Activated CD8-positive, alpha-beta T cell treated with anti-CD3 and anti-CD28 coated beads for 36 hours (primary cell): ENCODE measurements around the gene RNPEP. TPM values are rescaled to one million over a fixed set of nuclear protein-coding genes. Genes with fewer than 3 reads are reported as not detected.

Experiments used
- ATAC-seq: fragments of 200-7000 bp; cut with Tn5 transposase; one replicate; pipeline ENCODE4 v1.10.0; 2021; ENCODE audit warnings: mild to moderate bottlenecking, moderate library complexity
- CTCF ChIA-PET: fragments of 350-600 bp; sonication (Branson Sonifier 250); formaldehyde crosslinking; loops from one replicate; lab custom pipeline; 2021; ENCODE audit warnings: antibody characterized with exemption; lab: Charles Lee
- POLR2A ChIA-PET: fragments of 350-600 bp; sonication (Branson Sonifier 250); formaldehyde crosslinking; loops from one replicate; lab custom pipeline; 2021; ENCODE audit warnings: antibody characterized with exemption; lab: Charles Lee
- DNase-seq: peaks from one replicate; pipeline ENCODE4 v3.0.0-alpha.2; 2020
- H3K27ac Mint-ChIP-seq: one replicate; pipeline ENCODE4 v1.8.0; 2021; ENCODE audit warnings: mild to moderate bottlenecking, mixed read lengths
- H3K27me3 Mint-ChIP-seq: one replicate; pipeline ENCODE4 v1.8.0; 2021; ENCODE audit warnings: mixed read lengths
- H3K36me3 Mint-ChIP-seq: one replicate; pipeline ENCODE4 v1.8.0; 2021; ENCODE audit warnings: low read depth, mixed read lengths
- H3K4me1 Mint-ChIP-seq: one replicate; pipeline ENCODE4 v1.8.0; 2021; ENCODE audit warnings: low read depth, mixed read lengths
- H3K4me3 Mint-ChIP-seq: one replicate; pipeline ENCODE4 v1.8.0; 2021; ENCODE audit warnings: mild to moderate bottlenecking, moderate library complexity, mixed read lengths
- H3K9me3 Mint-ChIP-seq: one replicate; pipeline ENCODE4 v1.8.0; 2021; ENCODE audit warnings: mixed read lengths
- intact Hi-C: fragments of 100-400 bp; cut with micrococcal nuclease; formaldehyde crosslinking; loops from one replicate; pipeline ENCODE4 v1.10.0; 2022
- total RNA-seq, 2 experiments: library from RNA; stranded (reverse); gene quantifications; one replicate each; pipeline ENCODE4 v1.2.3, GENCODE V29; 2021
- TF ChIP-seq, protein P1 (sequence below): fragments of 200-600 bp; IDR thresholded peaks from one replicate; pipeline ENCODE4 v1.8.0; 2022; ENCODE audit warnings: antibody characterized with exemption, mild to moderate bottlenecking

The RNPEP gene
- total RNA-seq, 2 experiments from 2014 or later, result 37.8 to 39.5 TPM

DNA sequence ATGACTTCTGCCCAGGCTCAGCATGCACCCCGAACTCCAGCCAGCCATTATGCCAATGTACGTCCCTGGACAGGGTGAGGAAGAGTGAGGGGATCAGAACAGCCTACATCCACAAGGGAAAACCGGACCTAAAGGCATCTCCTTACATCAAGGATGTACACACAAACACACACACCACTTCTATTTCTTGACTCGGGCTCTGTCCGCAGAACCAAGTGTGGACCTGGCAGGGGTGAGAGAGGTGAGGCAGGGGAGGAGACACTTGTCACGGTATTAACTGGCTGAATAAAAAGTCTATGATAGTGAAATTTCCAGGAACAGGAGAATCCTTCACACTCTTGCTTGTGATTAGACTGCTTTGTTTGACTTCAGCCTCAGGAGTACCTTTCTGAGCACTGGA lies 38.4 kb upstream of the RNPEP start:
- intact Hi-C loops, result no loop called here
- ATAC-seq (no peak), DNase-seq (no peak)
- H3K27me3 Mint-ChIP-seq, result peaks cover 49% of the 10 kb centered on the region
- ChIA-PET POLR2A (interaction anchor here (0.6 kb wide), 1 partner anchor 100 kb away, joined by 3 read pairs; no protein-coding TSS in a partner anchor), CTCF (interaction anchor here (1.4 to 4.4 kb wide), 2 partner anchors 48 to 57 kb away, joined by 4 to 17 read pairs; no protein-coding TSS in a partner anchor)
- H3K36me3 Mint-ChIP-seq, result no peaks in the 10 kb centered on the region
- no peak overlapping the region for H3K27ac Mint-ChIP-seq
- TF ChIP-seq, protein P1, sequence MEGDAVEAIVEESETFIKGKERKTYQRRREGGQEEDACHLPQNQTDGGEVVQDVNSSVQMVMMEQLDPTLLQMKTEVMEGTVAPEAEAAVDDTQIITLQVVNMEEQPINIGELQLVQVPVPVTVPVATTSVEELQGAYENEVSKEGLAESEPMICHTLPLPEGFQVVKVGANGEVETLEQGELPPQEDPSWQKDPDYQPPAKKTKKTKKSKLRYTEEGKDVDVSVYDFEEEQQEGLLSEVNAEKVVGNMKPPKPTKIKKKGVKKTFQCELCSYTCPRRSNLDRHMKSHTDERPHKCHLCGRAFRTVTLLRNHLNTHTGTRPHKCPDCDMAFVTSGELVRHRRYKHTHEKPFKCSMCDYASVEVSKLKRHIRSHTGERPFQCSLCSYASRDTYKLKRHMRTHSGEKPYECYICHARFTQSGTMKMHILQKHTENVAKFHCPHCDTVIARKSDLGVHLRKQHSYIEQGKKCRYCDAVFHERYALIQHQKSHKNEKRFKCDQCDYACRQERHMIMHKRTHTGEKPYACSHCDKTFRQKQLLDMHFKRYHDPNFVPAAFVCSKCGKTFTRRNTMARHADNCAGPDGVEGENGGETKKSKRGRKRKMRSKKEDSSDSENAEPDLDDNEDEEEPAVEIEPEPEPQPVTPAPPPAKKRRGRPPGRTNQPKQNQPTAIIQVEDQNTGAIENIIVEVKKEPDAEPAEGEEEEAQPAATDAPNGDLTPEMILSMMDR, result no peak
- H3K4me1 Mint-ChIP-seq, result peaks cover 4% of the 10 kb centered on the region
- no peak overlapping the region for H3K4me3 Mint-ChIP-seq
- H3K9me3 Mint-ChIP-seq, result no peaks in the 10 kb centered on the region

DNA sequence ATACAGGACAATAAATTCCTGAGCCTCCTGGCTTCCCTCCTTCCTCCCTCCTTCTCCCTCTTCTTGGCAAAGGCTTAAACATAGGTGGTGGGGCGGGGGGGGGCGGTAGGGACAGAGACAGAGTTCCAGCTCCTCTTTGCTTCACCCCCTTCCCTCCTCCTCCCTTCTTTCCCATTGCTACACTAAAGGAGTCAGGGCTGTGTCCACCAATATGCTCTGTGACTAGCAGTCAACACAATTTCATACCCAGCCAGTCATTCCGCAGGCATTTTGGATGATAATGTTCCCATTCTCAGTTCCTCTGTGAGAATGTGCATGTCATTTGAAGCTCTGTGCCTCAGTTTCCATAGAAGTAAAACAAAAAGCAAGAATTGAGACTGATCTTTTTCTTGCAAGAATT lies 37.8 kb upstream of the RNPEP start:
- no peaks in the 10 kb centered on the region for H3K36me3 Mint-ChIP-seq
- H3K4me3 Mint-ChIP-seq, result no peak overlapping the region
- no peak for ATAC-seq
- intact Hi-C loops, result no loop called here
- DNase-seq, result no peak
- ChIA-PET CTCF (interaction anchor here (1.0 to 4.4 kb wide), 9 partner anchors 9 to 52 kb away, joined by 3 to 24 read pairs (median 4); partner anchors contain the start of gene TIMM17A), POLR2A (no interaction called here)
- H3K4me1 Mint-ChIP-seq, result peaks cover 4% of the 10 kb centered on the region
- H3K9me3 Mint-ChIP-seq, result no peaks in the 10 kb centered on the region
- TF ChIP-seq, protein P1, result no peak
- H3K27ac Mint-ChIP-seq, result no peak overlapping the region
- peaks cover 49% of the 10 kb centered on the region for H3K27me3 Mint-ChIP-seq

DNA sequence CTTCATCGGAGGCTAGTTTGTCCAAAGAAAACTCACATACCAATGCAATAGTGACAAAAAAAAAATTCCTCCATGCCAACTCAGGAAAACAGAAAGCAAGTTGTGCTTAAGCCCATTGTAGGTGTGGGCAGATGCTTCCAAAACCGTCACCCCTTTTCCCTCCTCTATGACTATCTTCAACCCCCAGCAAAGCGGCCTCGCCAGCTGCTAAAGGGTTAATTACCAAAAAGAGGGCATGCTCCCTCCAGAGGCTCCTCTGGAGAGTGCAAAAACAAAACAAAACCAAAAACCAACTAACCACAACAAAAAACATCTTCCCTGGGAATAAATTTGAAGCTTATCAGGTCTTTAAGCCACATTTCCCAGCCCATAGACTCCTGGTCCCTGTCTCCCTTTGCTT lies 37.3 kb upstream of the RNPEP start:
- intact Hi-C loops, result no loop called here
- H3K4me1 Mint-ChIP-seq, result peaks cover 4% of the 10 kb centered on the region
- ATAC-seq (peak; percentile 39), DNase-seq (no peak)
- no peak overlapping the region for H3K27ac Mint-ChIP-seq
- TF ChIP-seq, protein P1, result peak; percentile 36
- H3K36me3 Mint-ChIP-seq, result no peaks in the 10 kb centered on the region
- peaks cover 49% of the 10 kb centered on the region for H3K27me3 Mint-ChIP-seq
- ChIA-PET CTCF (interaction anchor here (0.9 to 2.8 kb wide), 11 partner anchors 8 to 62 kb away, joined by 3 to 24 read pairs (median 4); partner anchors contain the start of gene TIMM17A), POLR2A (interaction anchor here (1.9 kb wide), 1 partner anchor 10 kb away, joined by 10 read pairs; the partner anchor contains the start of gene TIMM17A)
- H3K9me3 Mint-ChIP-seq, result no peaks in the 10 kb centered on the region
- H3K4me3 Mint-ChIP-seq, result no peak overlapping the region

DNA sequence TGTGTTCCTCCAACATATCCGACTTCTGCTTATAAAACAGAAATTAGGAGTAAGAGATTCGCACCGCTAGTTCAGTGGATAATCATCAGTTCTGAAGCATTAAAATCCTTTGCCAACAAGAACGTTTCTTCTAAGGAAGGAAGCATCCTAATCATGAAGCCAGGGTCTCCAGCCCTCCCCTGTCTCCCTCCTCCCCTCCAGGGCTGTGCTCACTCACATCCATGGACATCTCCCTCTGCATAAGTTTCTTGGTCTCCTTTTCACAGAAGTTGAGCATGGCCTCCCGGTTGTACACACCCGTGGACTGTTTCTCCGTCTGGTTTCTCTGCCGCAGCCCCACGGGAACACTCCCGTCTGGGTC lies 36.6 kb upstream of the RNPEP start:
- intact Hi-C loops, result no loop called here
- H3K27me3 Mint-ChIP-seq, result peaks cover 49% of the 10 kb centered on the region
- H3K27ac Mint-ChIP-seq, result no peak overlapping the region
- H3K4me1 Mint-ChIP-seq, result peaks cover 4% of the 10 kb centered on the region
- H3K36me3 Mint-ChIP-seq, result no peaks in the 10 kb centered on the region
- no peak overlapping the region for H3K4me3 Mint-ChIP-seq
- ChIA-PET POLR2A (interaction anchor here (0.6 to 1.9 kb wide), 3 partner anchors 10 to 200 kb away, joined by 3 to 10 read pairs (median 3); partner anchors contain the start of gene TIMM17A), CTCF (interaction anchor here (0.9 to 2.8 kb wide), 11 partner anchors 8 to 63 kb away, joined by 3 to 24 read pairs (median 4); partner anchors contain the start of gene TIMM17A)
- DNase-seq, result no peak
- no peak for ATAC-seq
- TF ChIP-seq, protein P1, result no peak
- no peaks in the 10 kb centered on the region for H3K9me3 Mint-ChIP-seq

DNA sequence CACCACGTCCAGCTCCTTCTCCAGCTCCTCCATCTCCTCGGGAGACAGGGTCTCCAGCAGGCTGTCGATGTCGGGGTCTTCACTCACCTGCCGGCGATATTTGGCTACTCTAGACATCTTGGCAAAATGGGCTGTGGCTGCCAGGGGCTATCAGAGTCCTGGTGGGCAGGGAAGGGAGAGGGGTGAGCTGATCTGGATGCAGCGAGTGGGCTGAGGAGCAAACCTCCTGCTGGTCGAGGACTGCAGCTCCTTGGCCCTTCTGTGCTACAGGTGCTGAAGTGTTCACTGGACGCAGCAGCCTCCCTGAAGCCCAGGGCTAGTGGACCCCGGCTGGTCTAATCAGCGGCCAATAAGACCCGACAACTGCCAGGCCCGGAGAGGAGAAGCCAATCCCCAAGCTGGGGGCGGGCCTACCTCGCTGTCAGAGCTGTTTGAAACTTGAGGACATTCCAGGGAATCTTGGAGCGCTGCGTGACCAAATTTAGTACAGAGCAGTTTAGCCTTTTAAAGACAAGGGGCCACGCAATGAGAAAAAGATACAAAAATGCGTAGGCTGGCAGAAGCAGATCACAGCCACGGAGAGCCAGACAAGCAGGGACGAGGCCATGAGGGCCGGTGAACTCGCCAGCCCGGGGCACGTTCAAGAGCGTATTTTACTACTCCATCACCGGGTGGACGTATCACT lies 36.1 kb upstream of the RNPEP start, which contains the start of gene LMOD1:
TSS of gene LMOD1 (minus strand) at position 325 of the 685 bp plus-strand sequence. CDS start at position 117, 208 bp downstream.
- CTCF ChIA-PET, result interaction anchor here (0.9 to 2.8 kb wide), 7 partner anchors 9 to 63 kb away, joined by 3 to 24 read pairs (median 4); partner anchors contain the start of gene TIMM17A
- Mint-ChIP-seq H3K27ac (no peak within 1 kb of the TSS), H3K9me3 (no peaks in the 10 kb centered on the region), H3K27me3 (peaks cover 49% of the 10 kb centered on the region), H3K4me1 (peaks cover 4% of the 10 kb centered on the region), H3K4me3 (peak within 1 kb of the TSS; percentile 18), H3K36me3 (no peaks in the 10 kb centered on the region)
- DNase-seq, result peak; percentile 18
- POLR2A ChIA-PET, result interaction anchor here (0.6 to 1.9 kb wide), 3 partner anchors 9 to 201 kb away, joined by 3 to 10 read pairs (median 3); partner anchors contain the start of gene TIMM17A
- ATAC-seq, result peak; percentile 49
- intact Hi-C loops, result no loop called here
- TF ChIP-seq, protein P1, result no peak
